Neural cell (in vitro differentiated cells): ENCODE measurements around the gene PIGZ. TPM values are rescaled to one million over a fixed set of nuclear protein-coding genes. Genes with fewer than 3 reads are reported as not detected.

Experiments used
- H2AFZ ChIP-seq: fragments of 200-600, 300-800 bp; sonication (generic), shearing (Covaris generic); 2 replicates; pipeline ENCODE4 v1.6.0; 2014; ENCODE audit warnings: low read depth, mild to moderate bottlenecking, antibody characterized with exemption, low read length, moderate library complexity
- H3F3A ChIP-seq: fragments of 200-600 bp; shearing (Covaris generic); 2 replicates; pipeline ENCODE4 v1.6.1; 2016; ENCODE audit warnings: mild to moderate bottlenecking, moderate library complexity, mixed read lengths, antibody characterized with exemption, low read length; ENCODE audit not compliant: insufficient read depth, poor library complexity, severe bottlenecking
- H3K27ac ChIP-seq: fragments of 200-600, 300-800 bp; sonication (generic), shearing (Covaris generic); 2 replicates; pipeline ENCODE4 v1.5.1; 2014; ENCODE audit warnings: mild to moderate bottlenecking, low read length, moderate library complexity
- H3K27me3 ChIP-seq: fragments of 300-800, 200-600 bp; sonication (generic), shearing (Covaris generic); 2 replicates; pipeline ENCODE4 v1.6.0; 2014; ENCODE audit warnings: mild to moderate bottlenecking, low read depth, low read length, moderate library complexity; ENCODE audit not compliant: insufficient read depth
- H3K36me3 ChIP-seq: fragments of 300-800, 200-600 bp; sonication (generic), shearing (Covaris generic); 2 replicates; pipeline ENCODE4 v1.5.1; 2014; ENCODE audit warnings: mild to moderate bottlenecking, antibody characterized with exemption, low read length, moderate library complexity; ENCODE audit not compliant: insufficient read depth
- H3K4me2 ChIP-seq: fragments of 300-800, 200-600 bp; sonication (generic), shearing (Covaris generic); 2 replicates; pipeline ENCODE4 v1.6.0; 2014; ENCODE audit warnings: mild to moderate bottlenecking, low read length
- H3K4me3 ChIP-seq: fragments of 300-800, 200-600 bp; sonication (generic), shearing (Covaris generic); 2 replicates; pipeline ENCODE4 v1.5.1; 2014; ENCODE audit warnings: mild to moderate bottlenecking, low read length, moderate library complexity
- H3K79me2 ChIP-seq: fragments of 200-600 bp; shearing (Covaris generic); replicated peaks from 2 replicates; pipeline ENCODE4 v1.6.0; 2014; ENCODE audit warnings: mild to moderate bottlenecking, low read length, moderate library complexity; ENCODE audit not compliant: insufficient read depth
- H3K9ac ChIP-seq: fragments of 300-800, 200-600 bp; sonication (generic), shearing (Covaris generic); 2 replicates; pipeline ENCODE4 v1.6.1; 2016; ENCODE audit warnings: mild to moderate bottlenecking, low read length, mixed read lengths
- H3K9me2 ChIP-seq: fragments of 200-600 bp; shearing (Covaris generic); 2 replicates; pipeline ENCODE4 v1.6.1; 2016; ENCODE audit warnings: mild to moderate bottlenecking, low read length, mixed read lengths; ENCODE audit not compliant: insufficient read depth
- H3K9me3 ChIP-seq: fragments of 200-600, 300-800 bp; sonication (generic), shearing (Covaris generic); 2 replicates; pipeline ENCODE4 v1.6.1; 2016; ENCODE audit warnings: mild to moderate bottlenecking, mixed run types, low read length, moderate library complexity, mixed read lengths
- H4K20me1 ChIP-seq: fragments of 200-600 bp; shearing (Covaris generic); 2 replicates; pipeline ENCODE4 v1.6.1; 2016; ENCODE audit warnings: mild to moderate bottlenecking, mixed run types; ENCODE audit not compliant: insufficient read depth
- CTCF ChIP-seq: fragments of 450-650 bp; IDR thresholded peaks from 2 replicates; pipeline ENCODE4 v1.5.1; 2014; ENCODE audit warnings: antibody characterized with exemption, mild to moderate bottlenecking, moderate library complexity; ENCODE audit not compliant: poor library complexity, severe bottlenecking
- EP300 ChIP-seq: fragments of 450-650 bp; conservative IDR thresholded peaks from 2 replicates; pipeline ENCODE4 v1.6.1; 2014; ENCODE audit warnings: antibody characterized with exemption, mild to moderate bottlenecking, moderate library complexity; ENCODE audit not compliant: poor library complexity, severe bottlenecking
- EZH2 ChIP-seq: fragments of 200-600, 300-800 bp; shearing (Covaris generic), sonication (generic); IDR thresholded peaks from 2 replicates; pipeline ENCODE4 v1.6.1; 2014; ENCODE audit warnings: antibody characterized with exemption, low read length, borderline replicate concordance, mild to moderate bottlenecking; ENCODE audit not compliant: insufficient read depth, poor library complexity, severe bottlenecking
- MXI1 ChIP-seq: fragments of 450-650 bp; conservative IDR thresholded peaks from 2 replicates; pipeline ENCODE4 v1.6.1; 2014; ENCODE audit warnings: antibody characterized with exemption, mild to moderate bottlenecking; ENCODE audit not compliant: poor library complexity, severe bottlenecking
- POLR2AphosphoS5 ChIP-seq: IDR thresholded peaks from 2 replicates; pipeline ENCODE4 v1.6.1; 2012
- RAD21 ChIP-seq: fragments of 450-650 bp; conservative IDR thresholded peaks from 2 replicates; pipeline ENCODE4 v1.6.1; 2014; ENCODE audit warnings: antibody characterized with exemption, mild to moderate bottlenecking, moderate library complexity
- SMC3 ChIP-seq: fragments of 450-650 bp; conservative IDR thresholded peaks from 2 replicates; pipeline ENCODE4 v1.6.1; 2014; ENCODE audit warnings: antibody characterized with exemption, mild to moderate bottlenecking, moderate library complexity; ENCODE audit not compliant: poor library complexity
- TAF1 ChIP-seq: IDR thresholded peaks from 2 replicates; pipeline ENCODE4 v1.6.1; 2012; ENCODE audit warnings: low read depth
- polyA plus RNA-seq: library from polyadenylated mRNA; depleted of rRNA; stranded (reverse); fragments of >200 nt; gene quantifications from 2 replicates; pipeline ENCODE4 v1.2.3, GENCODE V29; 2014
- TF ChIP-seq, protein P1 (sequence below): IDR thresholded peaks from 2 replicates; pipeline ENCODE4 v1.6.1; 2012; ENCODE audit warnings: borderline replicate concordance

PIGZ gene
- polyA plus RNA-seq, 1 donor from 2014 or later, result 6.5 TPM

DNA sequence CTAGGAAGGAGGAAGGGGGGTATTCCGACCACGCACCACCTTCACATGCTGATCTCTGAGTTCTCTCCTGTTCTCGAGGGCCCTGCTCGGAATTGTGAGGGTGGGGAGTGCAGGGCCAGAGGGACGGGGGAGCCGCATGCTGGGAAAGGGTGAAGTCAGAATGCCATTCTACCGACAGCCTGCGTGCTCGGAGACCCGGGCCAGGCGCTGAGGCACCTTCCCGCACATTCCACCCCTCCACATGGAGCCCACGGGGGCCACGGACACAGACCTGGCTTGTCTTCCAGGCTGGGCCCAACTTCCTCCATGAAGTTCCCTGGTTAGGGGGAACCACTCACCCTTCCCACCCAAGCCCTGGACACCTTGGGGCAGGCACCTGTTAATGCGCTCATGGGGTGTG, 28.7 kb upstream of the PIGZ start:
- no peak overlapping the region for H3K4me2 ChIP-seq
- no peak overlapping the region for H3K9ac ChIP-seq
- no peak overlapping the region for H2AFZ ChIP-seq
- TF ChIP-seq RAD21 (no peak), MXI1 (no peak), EP300 (no peak), SMC3 (no peak), CTCF (no peak), EZH2 (no peak), POLR2AphosphoS5 (no peak), TAF1 (no peak)
- TF ChIP-seq, protein P1, sequence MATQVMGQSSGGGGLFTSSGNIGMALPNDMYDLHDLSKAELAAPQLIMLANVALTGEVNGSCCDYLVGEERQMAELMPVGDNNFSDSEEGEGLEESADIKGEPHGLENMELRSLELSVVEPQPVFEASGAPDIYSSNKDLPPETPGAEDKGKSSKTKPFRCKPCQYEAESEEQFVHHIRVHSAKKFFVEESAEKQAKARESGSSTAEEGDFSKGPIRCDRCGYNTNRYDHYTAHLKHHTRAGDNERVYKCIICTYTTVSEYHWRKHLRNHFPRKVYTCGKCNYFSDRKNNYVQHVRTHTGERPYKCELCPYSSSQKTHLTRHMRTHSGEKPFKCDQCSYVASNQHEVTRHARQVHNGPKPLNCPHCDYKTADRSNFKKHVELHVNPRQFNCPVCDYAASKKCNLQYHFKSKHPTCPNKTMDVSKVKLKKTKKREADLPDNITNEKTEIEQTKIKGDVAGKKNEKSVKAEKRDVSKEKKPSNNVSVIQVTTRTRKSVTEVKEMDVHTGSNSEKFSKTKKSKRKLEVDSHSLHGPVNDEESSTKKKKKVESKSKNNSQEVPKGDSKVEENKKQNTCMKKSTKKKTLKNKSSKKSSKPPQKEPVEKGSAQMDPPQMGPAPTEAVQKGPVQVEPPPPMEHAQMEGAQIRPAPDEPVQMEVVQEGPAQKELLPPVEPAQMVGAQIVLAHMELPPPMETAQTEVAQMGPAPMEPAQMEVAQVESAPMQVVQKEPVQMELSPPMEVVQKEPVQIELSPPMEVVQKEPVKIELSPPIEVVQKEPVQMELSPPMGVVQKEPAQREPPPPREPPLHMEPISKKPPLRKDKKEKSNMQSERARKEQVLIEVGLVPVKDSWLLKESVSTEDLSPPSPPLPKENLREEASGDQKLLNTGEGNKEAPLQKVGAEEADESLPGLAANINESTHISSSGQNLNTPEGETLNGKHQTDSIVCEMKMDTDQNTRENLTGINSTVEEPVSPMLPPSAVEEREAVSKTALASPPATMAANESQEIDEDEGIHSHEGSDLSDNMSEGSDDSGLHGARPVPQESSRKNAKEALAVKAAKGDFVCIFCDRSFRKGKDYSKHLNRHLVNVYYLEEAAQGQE, result no peak
- H4K20me1 ChIP-seq, result no peaks in the 10 kb centered on the region
- no peaks in the 10 kb centered on the region for H3K27me3 ChIP-seq
- H3K9me2 ChIP-seq, result no peaks in the 10 kb centered on the region
- H3K4me3 ChIP-seq, result no peak overlapping the region
- no peaks in the 10 kb centered on the region for H3K36me3 ChIP-seq
- H3K9me3 ChIP-seq, result no peaks in the 10 kb centered on the region
- H3F3A ChIP-seq, result no peaks in the 10 kb centered on the region
- no peak overlapping the region for H3K27ac ChIP-seq
- no peaks in the 10 kb centered on the region for H3K79me2 ChIP-seq

GRCh38 chr3:196996454-196997265, 28.0 kb upstream of the PIGZ start:
- Histone ChIP-seq H3K36me3 (no peaks in the 10 kb centered on the region), H3K27ac (no peak overlapping the region), H3K9ac (no peak overlapping the region), H3K4me2 (no peak overlapping the region), H2AFZ (no peak overlapping the region), H3K9me2 (no peaks in the 10 kb centered on the region), H4K20me1 (no peaks in the 10 kb centered on the region), H3K79me2 (no peaks in the 10 kb centered on the region), H3K9me3 (no peaks in the 10 kb centered on the region), H3F3A (no peaks in the 10 kb centered on the region), H3K4me3 (no peak overlapping the region), H3K27me3 (no peaks in the 10 kb centered on the region)
- TF ChIP-seq EP300 (no peak), POLR2AphosphoS5 (no peak), RAD21 (no peak), CTCF (no peak), SMC3 (no peak), TAF1 (no peak)
- TF ChIP-seq, protein P1, result no peak
